HepG2 (cell line): Measurements from ENCODE around the gene SPATA32. TPM values are rescaled to one million over a fixed set of nuclear protein-coding genes. Genes with fewer than 3 reads are reported as not detected.

Experiments used
- CEBPB ChIP-seq: IDR thresholded peaks from 2 replicates; pipeline ENCODE4 v1.6.1; 2011; ENCODE audit warnings: low read depth, low read length, improper control_type of control experiment, borderline replicate concordance
- IKZF4 ChIP-seq: sonication (generic); formaldehyde crosslinking; IDR thresholded peaks from 2 replicates; pipeline ENCODE4 v1.5.1; 2020; ENCODE audit warnings: borderline replicate concordance, mild to moderate bottlenecking, low read depth, missing genetic modification reagents; ENCODE audit errors: not compliant biosample characterization
- KMT2B ChIP-seq: IDR thresholded peaks from 2 replicates; pipeline ENCODE4 v1.6.1; 2016; ENCODE audit warnings: missing genetic modification reagents, missing compliant biosample characterization
- RBFOX2 ChIP-seq: fragments of 200-400 bp; formaldehyde crosslinking; IDR thresholded peaks from 2 replicates; pipeline ENCODE4 v1.6.1; 2017; ENCODE audit warnings: low read depth, mild to moderate bottlenecking, low read length
- TP53 ChIP-seq: sonication (generic); formaldehyde crosslinking; conservative IDR thresholded peaks from 2 replicates; pipeline ENCODE4 v1.4.0; 2020; ENCODE audit warnings: missing genetic modification reagents
- ZFP62 ChIP-seq: sonication (generic); formaldehyde crosslinking; IDR thresholded peaks from 2 replicates; pipeline ENCODE4 v1.4.0; 2020; ENCODE audit warnings: missing genetic modification reagents
- ZNF329 ChIP-seq: sonication (generic); formaldehyde crosslinking; IDR thresholded peaks from 2 replicates; pipeline ENCODE4 v1.9.0; 2021; ENCODE audit warnings: low read depth, mild to moderate bottlenecking, missing genetic modification reagents
- ZNF331 ChIP-seq: sonication (generic); formaldehyde crosslinking; IDR thresholded peaks from 2 replicates; pipeline ENCODE4 v1.4.0; 2020; ENCODE audit warnings: missing genetic modification reagents
- ZNF549 ChIP-seq: sonication (generic); formaldehyde crosslinking; IDR thresholded peaks from 2 replicates; pipeline ENCODE4 v1.5.0; 2020; ENCODE audit warnings: missing genetic modification reagents
- ZNF670 ChIP-seq: sonication (generic); formaldehyde crosslinking; IDR thresholded peaks from 2 replicates; pipeline ENCODE4 v1.8.0; 2022; ENCODE audit warnings: mild to moderate bottlenecking, missing genetic modification reagents, borderline replicate concordance
- ZNF776 ChIP-seq: sonication (generic); formaldehyde crosslinking; IDR thresholded peaks from 2 replicates; pipeline ENCODE4 v1.4.0; 2020; ENCODE audit warnings: mild to moderate bottlenecking, missing genetic modification reagents
- polyA plus RNA-seq, 8 experiments: library from polyadenylated mRNA; depleted of rRNA in 3 of 8; stranded (reverse) in 7 of 8; unstranded in 1 of 8; fragments of >200 nt; fragmentation: Illumina TruSeq in 4 of 8; extraction: Trizol in 4 of 8; gene quantifications; 2 replicates each; pipeline versions ENCODE4 v1.2.1 to v1.2.3, GENCODE V29; 2011 to 2016; ENCODE audit warnings: low read depth in 4 of 8, missing spikeins in 1 of 8, mixed read lengths in 1 of 8; ENCODE audit not compliant: insufficient read depth in 1 of 8
- total RNA-seq, 5 experiments: library from RNA; depleted of rRNA; stranded (reverse); fragments of >200 nt; fragmentation: Illumina TruSeq; extraction: Trizol; gene quantifications; 2 replicates each; pipeline ENCODE4 v1.2.3, GENCODE V29; 2016; ENCODE audit warnings: low read depth in 1 of 5
- TF ChIP-seq, protein P1 (sequence below): sonication (generic); formaldehyde crosslinking; IDR thresholded peaks from 2 replicates; pipeline ENCODE4 v1.5.1; 2020; ENCODE audit warnings: mild to moderate bottlenecking, missing genetic modification reagents, moderate library complexity
- TF ChIP-seq, protein P2 (sequence below): sonication (generic); formaldehyde crosslinking; IDR thresholded peaks from 2 replicates; pipeline ENCODE4 v1.4.0; 2020; ENCODE audit warnings: mild to moderate bottlenecking, missing genetic modification reagents
- TF ChIP-seq, protein P3 (sequence below): sonication (generic); formaldehyde crosslinking; IDR thresholded peaks from 2 replicates; pipeline ENCODE4 v1.5.0; 2020; ENCODE audit warnings: missing genetic modification reagents
- TF ChIP-seq, protein P4 (sequence below): IDR thresholded peaks from 2 replicates; pipeline ENCODE4 v1.6.1; 2016; ENCODE audit warnings: low read depth

The SPATA32 gene
- total and polyA plus RNA-seq, 2 of the 13 experiments (the other 11 are each of a cell fraction or from before 2014, with no cell fraction given): not detected

DNA sequence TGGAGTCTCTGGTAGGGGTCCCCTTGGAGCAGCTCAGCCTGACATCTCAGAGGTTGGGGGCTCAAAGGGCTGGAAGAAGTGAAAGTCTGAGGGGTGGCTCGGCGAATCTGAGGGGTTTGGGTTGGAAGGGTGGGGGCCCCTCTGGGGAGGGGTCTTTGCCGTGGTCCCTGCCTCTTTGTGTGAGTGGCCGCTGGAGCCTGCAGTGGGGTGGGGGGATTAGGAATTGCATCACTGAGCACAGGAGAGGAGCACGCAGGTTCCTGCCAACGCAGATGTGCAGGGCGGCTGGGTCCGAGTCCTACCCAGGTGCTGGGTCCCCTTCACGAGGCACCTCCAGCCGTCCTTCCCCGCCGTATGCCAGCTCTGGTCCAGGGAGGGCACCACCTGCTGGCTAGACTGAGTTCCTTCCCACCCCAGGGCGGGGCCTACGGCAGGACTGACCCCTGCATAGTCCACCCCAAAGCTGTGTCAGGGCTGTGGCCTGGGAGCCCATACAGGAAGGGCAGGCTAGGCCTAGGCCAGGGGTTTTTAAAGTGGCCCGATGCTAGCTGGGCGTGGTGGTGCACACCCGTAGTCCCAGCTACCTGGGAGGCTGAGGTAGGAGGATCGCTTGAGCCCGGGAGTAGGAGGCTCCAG is 30.3 kb downstream of the SPATA32 start (continued):
- TF ChIP-seq, protein P1, sequence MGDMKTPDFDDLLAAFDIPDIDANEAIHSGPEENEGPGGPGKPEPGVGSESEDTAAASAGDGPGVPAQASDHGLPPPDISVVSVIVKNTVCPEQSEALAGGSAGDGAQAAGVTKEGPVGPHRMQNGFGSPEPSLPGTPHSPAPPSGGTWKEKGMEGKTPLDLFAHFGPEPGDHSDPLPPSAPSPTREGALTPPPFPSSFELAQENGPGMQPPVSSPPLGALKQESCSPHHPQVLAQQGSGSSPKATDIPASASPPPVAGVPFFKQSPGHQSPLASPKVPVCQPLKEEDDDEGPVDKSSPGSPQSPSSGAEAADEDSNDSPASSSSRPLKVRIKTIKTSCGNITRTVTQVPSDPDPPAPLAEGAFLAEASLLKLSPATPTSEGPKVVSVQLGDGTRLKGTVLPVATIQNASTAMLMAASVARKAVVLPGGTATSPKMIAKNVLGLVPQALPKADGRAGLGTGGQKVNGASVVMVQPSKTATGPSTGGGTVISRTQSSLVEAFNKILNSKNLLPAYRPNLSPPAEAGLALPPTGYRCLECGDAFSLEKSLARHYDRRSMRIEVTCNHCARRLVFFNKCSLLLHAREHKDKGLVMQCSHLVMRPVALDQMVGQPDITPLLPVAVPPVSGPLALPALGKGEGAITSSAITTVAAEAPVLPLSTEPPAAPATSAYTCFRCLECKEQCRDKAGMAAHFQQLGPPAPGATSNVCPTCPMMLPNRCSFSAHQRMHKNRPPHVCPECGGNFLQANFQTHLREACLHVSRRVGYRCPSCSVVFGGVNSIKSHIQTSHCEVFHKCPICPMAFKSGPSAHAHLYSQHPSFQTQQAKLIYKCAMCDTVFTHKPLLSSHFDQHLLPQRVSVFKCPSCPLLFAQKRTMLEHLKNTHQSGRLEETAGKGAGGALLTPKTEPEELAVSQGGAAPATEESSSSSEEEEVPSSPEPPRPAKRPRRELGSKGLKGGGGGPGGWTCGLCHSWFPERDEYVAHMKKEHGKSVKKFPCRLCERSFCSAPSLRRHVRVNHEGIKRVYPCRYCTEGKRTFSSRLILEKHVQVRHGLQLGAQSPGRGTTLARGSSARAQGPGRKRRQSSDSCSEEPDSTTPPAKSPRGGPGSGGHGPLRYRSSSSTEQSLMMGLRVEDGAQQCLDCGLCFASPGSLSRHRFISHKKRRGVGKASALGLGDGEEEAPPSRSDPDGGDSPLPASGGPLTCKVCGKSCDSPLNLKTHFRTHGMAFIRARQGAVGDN: peak; percentile 60
- peak; percentile 67 for TF ChIP-seq IKZF4 (CRISPR knock-in tag)
- TF ChIP-seq TP53 (CRISPR knock-in tag): no peak
- no peak for TF ChIP-seq ZNF670 (CRISPR knock-in tag)
- TF ChIP-seq, protein P2, sequence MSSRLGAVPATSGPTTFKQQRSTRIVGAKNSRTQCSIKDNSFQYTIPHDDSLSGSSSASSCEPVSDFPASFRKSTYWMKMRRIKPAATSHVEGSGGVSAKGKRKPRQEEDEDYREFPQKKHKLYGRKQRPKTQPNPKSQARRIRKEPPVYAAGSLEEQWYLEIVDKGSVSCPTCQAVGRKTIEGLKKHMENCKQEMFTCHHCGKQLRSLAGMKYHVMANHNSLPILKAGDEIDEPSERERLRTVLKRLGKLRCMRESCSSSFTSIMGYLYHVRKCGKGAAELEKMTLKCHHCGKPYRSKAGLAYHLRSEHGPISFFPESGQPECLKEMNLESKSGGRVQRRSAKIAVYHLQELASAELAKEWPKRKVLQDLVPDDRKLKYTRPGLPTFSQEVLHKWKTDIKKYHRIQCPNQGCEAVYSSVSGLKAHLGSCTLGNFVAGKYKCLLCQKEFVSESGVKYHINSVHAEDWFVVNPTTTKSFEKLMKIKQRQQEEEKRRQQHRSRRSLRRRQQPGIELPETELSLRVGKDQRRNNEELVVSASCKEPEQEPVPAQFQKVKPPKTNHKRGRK (CRISPR knock-in tag): no peak
- no peak for TF ChIP-seq CEBPB
- TF ChIP-seq, protein P3, sequence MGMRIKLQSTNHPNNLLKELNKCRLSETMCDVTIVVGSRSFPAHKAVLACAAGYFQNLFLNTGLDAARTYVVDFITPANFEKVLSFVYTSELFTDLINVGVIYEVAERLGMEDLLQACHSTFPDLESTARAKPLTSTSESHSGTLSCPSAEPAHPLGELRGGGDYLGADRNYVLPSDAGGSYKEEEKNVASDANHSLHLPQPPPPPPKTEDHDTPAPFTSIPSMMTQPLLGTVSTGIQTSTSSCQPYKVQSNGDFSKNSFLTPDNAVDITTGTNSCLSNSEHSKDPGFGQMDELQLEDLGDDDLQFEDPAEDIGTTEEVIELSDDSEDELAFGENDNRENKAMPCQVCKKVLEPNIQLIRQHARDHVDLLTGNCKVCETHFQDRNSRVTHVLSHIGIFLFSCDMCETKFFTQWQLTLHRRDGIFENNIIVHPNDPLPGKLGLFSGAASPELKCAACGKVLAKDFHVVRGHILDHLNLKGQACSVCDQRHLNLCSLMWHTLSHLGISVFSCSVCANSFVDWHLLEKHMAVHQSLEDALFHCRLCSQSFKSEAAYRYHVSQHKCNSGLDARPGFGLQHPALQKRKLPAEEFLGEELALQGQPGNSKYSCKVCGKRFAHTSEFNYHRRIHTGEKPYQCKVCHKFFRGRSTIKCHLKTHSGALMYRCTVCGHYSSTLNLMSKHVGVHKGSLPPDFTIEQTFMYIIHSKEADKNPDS (CRISPR knock-in tag): no peak; the same call in 1 of the 2 replicates
- peak; percentile 23; the same call in 1 of the 2 replicates for TF ChIP-seq ZNF331 (CRISPR knock-in tag)
- no peak for TF ChIP-seq RBFOX2
- TF ChIP-seq ZNF776 (CRISPR knock-in tag): peak; percentile 75
- TF ChIP-seq KMT2B (CRISPR knock-in tag): no peak
- 0 out of 2 replicates have a peak, but pooled peaks have one; percentile 36 for TF ChIP-seq ZFP62 (CRISPR knock-in tag)
- TF ChIP-seq, protein P4, sequence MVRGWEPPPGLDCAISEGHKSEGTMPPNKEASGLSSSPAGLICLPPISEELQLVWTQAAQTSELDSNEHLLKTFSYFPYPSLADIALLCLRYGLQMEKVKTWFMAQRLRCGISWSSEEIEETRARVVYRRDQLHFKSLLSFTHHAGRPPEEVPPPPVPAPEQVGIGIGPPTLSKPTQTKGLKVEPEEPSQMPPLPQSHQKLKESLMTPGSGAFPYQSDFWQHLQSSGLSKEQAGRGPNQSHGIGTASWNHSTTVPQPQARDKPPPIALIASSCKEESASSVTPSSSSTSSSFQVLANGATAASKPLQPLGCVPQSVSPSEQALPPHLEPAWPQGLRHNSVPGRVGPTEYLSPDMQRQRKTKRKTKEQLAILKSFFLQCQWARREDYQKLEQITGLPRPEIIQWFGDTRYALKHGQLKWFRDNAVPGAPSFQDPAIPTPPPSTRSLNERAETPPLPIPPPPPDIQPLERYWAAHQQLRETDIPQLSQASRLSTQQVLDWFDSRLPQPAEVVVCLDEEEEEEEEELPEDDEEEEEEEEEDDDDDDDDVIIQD (CRISPR knock-in tag): no peak
- no peak for TF ChIP-seq ZNF549 (CRISPR knock-in tag)
- TF ChIP-seq ZNF329 (CRISPR knock-in tag): no peak
- TF ChIP-seq, all 625 proteins: peak for 139
